Measurements from ENCODE around the gene PPFIBP1.

The PPFIBP1 gene

DNA sequence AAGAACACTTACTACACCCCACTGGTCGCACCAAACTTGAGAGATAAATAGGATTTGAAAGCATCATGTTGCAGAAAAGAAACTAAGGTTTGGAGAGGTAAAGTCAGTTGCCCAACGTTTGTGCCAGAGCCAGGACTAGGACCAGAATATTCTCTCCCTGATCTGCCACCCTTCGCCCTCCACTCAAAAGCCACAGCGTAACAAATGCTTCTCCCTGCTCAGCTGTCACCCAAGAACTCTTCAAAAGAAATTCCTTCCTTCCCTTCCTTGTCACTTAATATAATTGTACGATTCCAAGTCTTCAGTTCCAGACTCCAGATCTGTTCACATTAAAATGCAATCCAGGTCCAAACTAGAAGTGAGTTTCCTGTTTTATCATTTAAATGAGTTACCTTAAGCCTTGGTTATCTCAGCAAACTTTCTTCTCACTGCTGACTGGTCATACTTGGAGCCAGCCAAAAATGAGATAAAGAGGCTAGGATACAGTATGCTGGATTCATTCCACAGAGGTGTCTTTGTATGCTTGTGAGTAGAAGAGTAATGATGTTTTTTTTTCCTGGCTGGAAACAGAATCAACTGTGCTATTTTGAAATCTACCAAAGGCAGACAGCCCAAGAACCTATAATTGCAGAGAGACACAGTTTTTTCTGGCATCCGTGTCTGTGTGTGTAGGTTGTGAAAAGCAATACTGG, 12.8 kb upstream of the PPFIBP1 start:
- Histone ChIP-seq H3K9me3 (ENCODE audit: severe bottlenecking) (no peaks in the 10 kb centered on the region), H3K36me3 (ENCODE audit: low read depth) (no peaks in the 10 kb centered on the region), H3K4me3 (ENCODE audit: severe bottlenecking) (no peak overlapping the region), H3K27ac (ENCODE audit: poor library complexity, severe bottlenecking) (no peak overlapping the region), H3K27me3 (ENCODE audit: insufficient read depth, poor library complexity, severe bottlenecking) (no peaks in the 10 kb centered on the region), H3K4me1 (ENCODE audit: insufficient read depth, poor library complexity, severe bottlenecking) (no peaks in the 10 kb centered on the region)
- ATAC-seq (ENCODE audit: low read depth), result no peak
- TF ChIP-seq, protein P1, sequence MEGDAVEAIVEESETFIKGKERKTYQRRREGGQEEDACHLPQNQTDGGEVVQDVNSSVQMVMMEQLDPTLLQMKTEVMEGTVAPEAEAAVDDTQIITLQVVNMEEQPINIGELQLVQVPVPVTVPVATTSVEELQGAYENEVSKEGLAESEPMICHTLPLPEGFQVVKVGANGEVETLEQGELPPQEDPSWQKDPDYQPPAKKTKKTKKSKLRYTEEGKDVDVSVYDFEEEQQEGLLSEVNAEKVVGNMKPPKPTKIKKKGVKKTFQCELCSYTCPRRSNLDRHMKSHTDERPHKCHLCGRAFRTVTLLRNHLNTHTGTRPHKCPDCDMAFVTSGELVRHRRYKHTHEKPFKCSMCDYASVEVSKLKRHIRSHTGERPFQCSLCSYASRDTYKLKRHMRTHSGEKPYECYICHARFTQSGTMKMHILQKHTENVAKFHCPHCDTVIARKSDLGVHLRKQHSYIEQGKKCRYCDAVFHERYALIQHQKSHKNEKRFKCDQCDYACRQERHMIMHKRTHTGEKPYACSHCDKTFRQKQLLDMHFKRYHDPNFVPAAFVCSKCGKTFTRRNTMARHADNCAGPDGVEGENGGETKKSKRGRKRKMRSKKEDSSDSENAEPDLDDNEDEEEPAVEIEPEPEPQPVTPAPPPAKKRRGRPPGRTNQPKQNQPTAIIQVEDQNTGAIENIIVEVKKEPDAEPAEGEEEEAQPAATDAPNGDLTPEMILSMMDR (IDR thresholded peaks at IDR 0.05; ENCODE audit: poor library complexity, severe bottlenecking), result no peak
- no peak for DNase-seq (ENCODE audit: low spot score)

DNA sequence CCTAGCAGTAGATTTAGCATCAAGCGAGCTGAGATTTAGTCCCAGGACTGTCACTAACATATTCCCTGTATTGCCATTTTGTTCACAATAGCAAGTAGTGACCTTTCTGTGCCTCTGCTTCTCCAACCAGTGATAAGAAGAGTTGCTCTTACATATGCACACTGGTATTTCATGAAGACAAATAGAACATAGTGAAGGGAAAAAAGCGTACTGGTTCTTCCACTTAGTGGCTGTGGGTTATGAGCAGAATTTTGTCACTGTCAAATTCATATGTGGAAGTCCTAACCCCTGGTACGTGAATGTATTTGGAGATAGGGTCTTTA, 12.3 kb upstream of the PPFIBP1 start:
- Histone ChIP-seq H3K27ac (ENCODE audit: poor library complexity, severe bottlenecking) (no peak overlapping the region), H3K9me3 (ENCODE audit: severe bottlenecking) (no peaks in the 10 kb centered on the region), H3K27me3 (ENCODE audit: insufficient read depth, poor library complexity, severe bottlenecking) (no peaks in the 10 kb centered on the region), H3K4me3 (ENCODE audit: severe bottlenecking) (no peak overlapping the region), H3K36me3 (ENCODE audit: low read depth) (no peaks in the 10 kb centered on the region), H3K4me1 (ENCODE audit: insufficient read depth, poor library complexity, severe bottlenecking) (no peaks in the 10 kb centered on the region)
- TF ChIP-seq, protein P1 (IDR thresholded peaks at IDR 0.05; ENCODE audit: poor library complexity, severe bottlenecking), result no peak
- ATAC-seq (ENCODE audit: low read depth) (no peak), DNase-seq (ENCODE audit: low spot score) (no peak)

DNA sequence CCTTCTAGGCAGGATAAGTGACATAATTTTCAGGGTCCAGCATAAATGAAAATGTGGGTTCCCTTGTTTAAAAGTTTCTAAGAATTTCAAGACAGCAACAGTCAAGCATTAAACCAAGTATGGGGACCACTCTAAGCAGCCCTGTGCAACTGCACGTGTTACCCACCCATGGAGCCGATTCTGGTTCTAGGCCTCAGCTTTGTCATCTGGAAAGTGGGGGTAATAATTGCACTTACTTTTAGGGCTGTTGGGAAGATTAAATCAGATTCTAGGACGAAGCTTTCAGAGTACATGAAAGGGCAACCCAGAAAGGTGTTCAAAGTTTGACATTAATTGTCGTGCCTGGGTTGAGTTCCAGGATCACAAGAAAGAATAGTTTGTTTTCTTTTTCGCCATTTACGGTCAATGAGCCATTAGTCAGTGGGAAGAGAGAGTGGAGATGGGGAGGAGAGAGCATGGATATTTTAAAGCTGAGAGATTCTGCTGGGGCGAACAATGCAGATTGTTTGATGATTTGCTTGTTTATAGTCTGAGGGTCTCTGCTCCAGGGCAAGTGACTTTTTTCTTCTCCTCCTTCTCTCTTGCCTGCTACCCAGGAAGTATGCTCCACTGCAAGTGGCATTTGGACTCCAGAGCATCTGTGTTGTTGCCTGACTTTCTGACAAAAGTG, 10.7 kb upstream of the PPFIBP1 start:
- Histone ChIP-seq H3K27ac (ENCODE audit: poor library complexity, severe bottlenecking) (no peak overlapping the region), H3K36me3 (ENCODE audit: low read depth) (no peaks in the 10 kb centered on the region), H3K27me3 (ENCODE audit: insufficient read depth, poor library complexity, severe bottlenecking) (no peaks in the 10 kb centered on the region), H3K4me1 (ENCODE audit: insufficient read depth, poor library complexity, severe bottlenecking) (no peaks in the 10 kb centered on the region), H3K9me3 (ENCODE audit: severe bottlenecking) (no peaks in the 10 kb centered on the region), H3K4me3 (ENCODE audit: severe bottlenecking) (no peak overlapping the region)
- no peak for ATAC-seq (ENCODE audit: low read depth)
- TF ChIP-seq, protein P1 (IDR thresholded peaks at IDR 0.05; ENCODE audit: poor library complexity, severe bottlenecking), result no peak
- DNase-seq (ENCODE audit: low spot score), result no peak

DNA sequence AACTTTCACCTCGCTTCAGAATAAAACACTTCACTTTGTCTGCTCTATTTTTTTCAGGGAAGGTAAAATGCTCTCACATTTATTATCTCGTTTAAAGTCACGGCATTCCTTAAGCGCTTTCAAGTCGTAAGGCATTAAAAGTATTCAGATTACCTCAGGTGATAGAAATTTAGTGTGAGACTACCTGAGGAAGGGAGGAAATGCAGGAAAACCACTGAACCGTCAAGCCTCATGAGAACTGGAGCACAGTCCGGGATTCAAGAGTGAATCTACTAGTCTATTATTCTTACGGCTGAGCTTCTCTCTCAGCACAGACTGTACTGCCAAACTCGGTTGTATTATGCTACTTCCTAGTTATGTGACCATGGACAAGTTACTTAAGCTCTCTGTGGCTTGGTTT, 8.3 kb upstream of the PPFIBP1 start:
- Histone ChIP-seq H3K4me3 (ENCODE audit: severe bottlenecking) (no peak overlapping the region), H3K36me3 (ENCODE audit: low read depth) (no peaks in the 10 kb centered on the region), H3K27me3 (ENCODE audit: insufficient read depth, poor library complexity, severe bottlenecking) (no peaks in the 10 kb centered on the region), H3K27ac (ENCODE audit: poor library complexity, severe bottlenecking) (no peak overlapping the region), H3K9me3 (ENCODE audit: severe bottlenecking) (no peaks in the 10 kb centered on the region), H3K4me1 (ENCODE audit: insufficient read depth, poor library complexity, severe bottlenecking) (no peaks in the 10 kb centered on the region)
- DNase-seq (ENCODE audit: low spot score) (no peak), ATAC-seq (ENCODE audit: low read depth) (no peak)
- TF ChIP-seq, protein P1 (IDR thresholded peaks at IDR 0.05; ENCODE audit: poor library complexity, severe bottlenecking), result no peak

DNA sequence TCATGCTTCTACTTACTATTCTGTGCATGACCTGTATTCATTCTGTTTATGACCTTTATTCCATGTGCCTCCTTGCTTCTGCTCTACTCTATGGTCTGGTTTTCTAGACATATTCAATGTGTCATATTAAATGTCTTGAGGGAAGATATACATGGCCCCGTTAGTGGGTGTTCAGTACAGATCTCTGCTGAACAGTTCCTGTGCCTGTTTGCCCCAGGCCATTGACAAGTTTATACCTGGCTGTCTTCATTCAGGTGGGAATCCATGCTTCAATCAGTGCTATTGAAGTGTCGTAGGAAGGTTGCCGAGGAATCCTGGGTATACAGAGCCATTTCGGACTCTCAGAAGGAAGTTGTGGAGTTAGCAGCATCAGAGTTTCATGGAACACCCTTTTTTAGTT, 7.4 kb upstream of the PPFIBP1 start:
- Histone ChIP-seq H3K36me3 (ENCODE audit: low read depth) (no peaks in the 10 kb centered on the region), H3K9me3 (ENCODE audit: severe bottlenecking) (no peaks in the 10 kb centered on the region), H3K27me3 (ENCODE audit: insufficient read depth, poor library complexity, severe bottlenecking) (no peaks in the 10 kb centered on the region), H3K4me3 (ENCODE audit: severe bottlenecking) (no peak overlapping the region), H3K27ac (ENCODE audit: poor library complexity, severe bottlenecking) (no peak overlapping the region), H3K4me1 (ENCODE audit: insufficient read depth, poor library complexity, severe bottlenecking) (no peaks in the 10 kb centered on the region)
- TF ChIP-seq, protein P1 (IDR thresholded peaks at IDR 0.05; ENCODE audit: poor library complexity, severe bottlenecking), result no peak
- ATAC-seq (ENCODE audit: low read depth), result no peak
- no peak for DNase-seq (ENCODE audit: low spot score)

Data from RWPE2 (cell line).